PC-3 (cell line): ENCODE results near the gene EIF1. TPM values are rescaled to one million over a fixed set of nuclear protein-coding genes. Genes with fewer than 3 reads are reported as not detected.

ENCODE experiments used
- ATAC-seq: fragments of 200-7000 bp; cut with Tn5 transposase; 2 replicates; pipeline ENCODE4 v1.9.1; 2020; ENCODE audit warnings: mild to moderate bottlenecking, moderate library complexity
- BruUV-seq: library from RNA; stranded (reverse); fragments of 400-500 nt; replicated peaks from 2 replicates; lab custom pipeline; 2021; lab: Mats Ljungman, UMichigan
- CTCF ChIA-PET: fragments of 300-600 bp; sonication (Branson Sonifier 250); formaldehyde crosslinking; loops from one replicate; lab custom pipeline; 2022; ENCODE audit warnings: antibody characterized with exemption; lab: Charles Lee
- POLR2A ChIA-PET: fragments of 300-600 bp; sonication (Branson Sonifier 250); formaldehyde crosslinking; loops from one replicate; lab custom pipeline; 2022; ENCODE audit warnings: antibody characterized with exemption; ENCODE audit not compliant: unreplicated experiment; lab: Charles Lee
- DNase-seq: peaks from one replicate; pipeline ENCODE4 v3.0.0-alpha.2; 2015
- H2AFZ ChIP-seq: fragments of 300-600 bp; sonication (generic); 2 replicates; pipeline ENCODE4 v1.6.0; 2016; ENCODE audit warnings: antibody characterized with exemption, low read length
- H3F3A ChIP-seq: fragments of 300-600 bp; sonication (generic); one replicate; pipeline ENCODE4 v1.6.0; 2017; ENCODE audit warnings: antibody characterized with exemption, low read length, control low read depth, mild to moderate bottlenecking; ENCODE audit not compliant: unreplicated experiment
- H3K27ac ChIP-seq: fragments of 300-600 bp; sonication (generic); 2 replicates; pipeline ENCODE4 v1.5.1; 2016; ENCODE audit warnings: mild to moderate bottlenecking, low read length
- H3K27me3 ChIP-seq: fragments of 300-600 bp; sonication (generic); 2 replicates; pipeline ENCODE4 v1.6.1; 2016; ENCODE audit warnings: low read length, mixed read lengths
- H3K36me3 ChIP-seq: fragments of 300-600 bp; sonication (generic); 2 replicates; pipeline ENCODE4 v1.6.1; 2016; ENCODE audit warnings: low read depth, mixed run types, low read length, mixed read lengths
- H3K4me1 ChIP-seq: fragments of 300-600 bp; sonication (generic); 2 replicates; pipeline ENCODE4 v1.5.1; 2016; ENCODE audit warnings: low read length; ENCODE audit not compliant: insufficient read depth
- H3K4me2 ChIP-seq: fragments of 300-600 bp; sonication (generic); 2 replicates; pipeline ENCODE4 v1.6.0; 2016; ENCODE audit warnings: low read length
- H3K4me3 ChIP-seq: fragments of 300-600 bp; sonication (generic); 2 replicates; pipeline ENCODE4 v1.5.1; 2016; ENCODE audit warnings: mild to moderate bottlenecking, low read length, mixed read lengths
- H3K79me2 ChIP-seq: fragments of 300-600 bp; sonication (generic); 2 replicates; pipeline ENCODE4 v1.6.1; 2017; ENCODE audit warnings: low read length, mixed read lengths
- H3K9ac ChIP-seq: fragments of 300-600 bp; sonication (generic); 2 replicates; pipeline ENCODE4 v1.6.0; 2016; ENCODE audit warnings: mild to moderate bottlenecking, low read length
- H3K9me2 ChIP-seq: fragments of 300-600 bp; sonication (generic); replicated peaks from 2 replicates; pipeline ENCODE4 v1.6.1; 2016; ENCODE audit warnings: mixed run types, low read length, mixed read lengths
- H3K9me3 ChIP-seq: fragments of 300-600 bp; sonication (generic); 2 replicates; pipeline ENCODE4 v1.6.1; 2016; ENCODE audit warnings: low read length, mixed read lengths
- H4K20me1 ChIP-seq: fragments of 300-600 bp; sonication (generic); 2 replicates; pipeline ENCODE4 v1.6.1; 2016; ENCODE audit warnings: low read length, mixed read lengths
- CTCF ChIP-seq: fragments of 300-600 bp; sonication (generic); conservative IDR thresholded peaks from 2 replicates; pipeline ENCODE4 v1.5.1; 2017; ENCODE audit warnings: antibody characterized with exemption, low read depth, mild to moderate bottlenecking, low read length
- EZH2 ChIP-seq: fragments of 300-600 bp; sonication (generic); IDR thresholded peaks from one replicate; pipeline ENCODE4 v1.6.1; 2017; ENCODE audit warnings: antibody characterized with exemption, mild to moderate bottlenecking, low read length; ENCODE audit not compliant: unreplicated experiment
- EZH2phosphoT487 ChIP-seq: fragments of 300-600 bp; sonication (generic); IDR thresholded peaks from 2 replicates; pipeline ENCODE4 v1.6.1; 2018; ENCODE audit warnings: mild to moderate bottlenecking, antibody characterized with exemption, low read length, borderline replicate concordance
- intact Hi-C: fragments of 100-400 bp; cut with micrococcal nuclease; formaldehyde crosslinking; loops from 2 replicates; pipeline ENCODE4 v1.9.0; 2023
- total RNA-seq: library from RNA; depleted of rRNA; stranded (reverse); fragments of >200 nt; gene quantifications from 2 replicates; pipeline ENCODE4 v1.2.3, GENCODE V29; 2014

The EIF1 gene
- total RNA-seq, 1 experiment from 2014 or later = 88.7 TPM

- ATAC-seq = peak; percentile 22; the same call in 1 of the 2 replicates
- H3K79me2 ChIP-seq = no peaks in the 10 kb centered on the region
- ChIA-PET CTCF (interaction anchor here (0.6 kb wide), 1 partner anchor 121 kb away, joined by 9 read pairs; no protein-coding TSS in a partner anchor), POLR2A (no interaction called here)
- H3F3A ChIP-seq = no peaks in the 10 kb centered on the region
- no TSS peak for BruUV-seq
- TF ChIP-seq CTCF (no peak), EZH2phosphoT487 (no peak), EZH2 (no peak)
- H3K27ac ChIP-seq = peak overlapping the region; percentile 95
- H3K4me3 ChIP-seq = no peak overlapping the region
- no peaks in the 10 kb centered on the region for H3K9me2 ChIP-seq
- H3K4me1 ChIP-seq = peaks cover 29% of the 10 kb centered on the region
- intact Hi-C loops = loop anchor here (2.0 kb wide), 1 partner anchor 753 kb away; no protein-coding TSS in a partner anchor
- peak overlapping the region; percentile 75 for H3K9ac ChIP-seq
- H4K20me1 ChIP-seq = no peaks in the 10 kb centered on the region
- H3K4me2 ChIP-seq = no peak overlapping the region
- H3K36me3 ChIP-seq = no peaks in the 10 kb centered on the region
- H2AFZ ChIP-seq = 0 out of 2 replicates have a peak overlapping the region, but pooled peaks have one; percentile 0
- H3K27me3 ChIP-seq = no peaks in the 10 kb centered on the region
- peak; percentile 50 for DNase-seq
- H3K9me3 ChIP-seq = no peaks in the 10 kb centered on the region
Measured at GRCh38 chr17:41655611-41656111, 33.0 kb upstream of the EIF1 start.

- peaks cover 29% of the 10 kb centered on the region for H3K4me1 ChIP-seq
- POLR2A ChIA-PET = no interaction called here
- CTCF ChIA-PET = interaction anchor here (0.6 kb wide), 1 partner anchor 122 kb away, joined by 9 read pairs; no protein-coding TSS in a partner anchor
- H3K4me3 ChIP-seq = no peak overlapping the region
- BruUV-seq = no TSS peak
- no peak overlapping the region for H3K4me2 ChIP-seq
- H3K27ac ChIP-seq = peak overlapping the region; percentile 95
- no peaks in the 10 kb centered on the region for H3F3A ChIP-seq
- H3K9me3 ChIP-seq = no peaks in the 10 kb centered on the region
- H3K27me3 ChIP-seq = no peaks in the 10 kb centered on the region
- H3K9me2 ChIP-seq = no peaks in the 10 kb centered on the region
- peak overlapping the region; percentile 31; the same call in 1 of the 2 replicates for H3K9ac ChIP-seq
- H3K79me2 ChIP-seq = no peaks in the 10 kb centered on the region
- H4K20me1 ChIP-seq = no peaks in the 10 kb centered on the region
- TF ChIP-seq EZH2phosphoT487 = no peak
- no peak for TF ChIP-seq CTCF
- TF ChIP-seq EZH2 = no peak
- intact Hi-C loops = no loop called here
- ATAC-seq (no peak), DNase-seq (no peak)
- no peaks in the 10 kb centered on the region for H3K36me3 ChIP-seq
- no peak overlapping the region for H2AFZ ChIP-seq
Measured at GRCh38 chr17:41656249-41657023, 32.2 kb upstream of the EIF1 start.
